ENCODE measurements around the gene TFRC.
"Not testable (repeated sequence)": the region's sequence is repeated elsewhere in the genome, so short reads cannot be mapped to it uniquely, and the experiment has no call there.

The TFRC gene

GRCh38 chr3:196080101-196080846 is 1.6 kb downstream of the TFRC start:
- Histone ChIP-seq H3K4me1 (ENCODE audit: control insufficient read depth in 1 of 2, insufficient read depth in 2 of 2, low read length in 2 of 2) (peaks cover 0 to 20% of the 10 kb centered on the region in 2 donors), H3K4me3 (ENCODE audit: low read depth in 1 of 2, low read length in 2 of 2) (peak overlapping the region; percentile 84 to 98), H3K27ac (ENCODE audit: low read length) (peak overlapping the region; percentile 89)
- not testable (repeated sequence) for H3K9me3 ChIP-seq (ENCODE audit: control insufficient read depth in 1 of 2, low read length in 2 of 2); H3K36me3 ChIP-seq (ENCODE audit: control insufficient read depth in 1 of 2, insufficient read depth in 2 of 2, low read length in 2 of 2); H3K27me3 ChIP-seq (ENCODE audit: low read depth, low read length)

- peaks cover 0 to 20% of the 10 kb centered on the region in 2 donors for H3K4me1 ChIP-seq (ENCODE audit: control insufficient read depth in 1 of 2, insufficient read depth in 2 of 2, low read length in 2 of 2)
- H3K4me3 ChIP-seq (ENCODE audit: low read depth in 1 of 2, low read length in 2 of 2) = peak overlapping the region in 1 of 2 donors; percentile 52
- H3K27me3 ChIP-seq (ENCODE audit: low read depth, low read length) = no peaks in the 10 kb centered on the region
- H3K36me3 ChIP-seq (ENCODE audit: control insufficient read depth in 1 of 2, insufficient read depth in 2 of 2, low read length in 2 of 2) = peaks cover 9 to 11% of the 10 kb centered on the region in 2 donors
- H3K27ac ChIP-seq (ENCODE audit: low read length) = peak overlapping the region; percentile 33
- no peaks in the 10 kb centered on the region for H3K9me3 ChIP-seq (ENCODE audit: control insufficient read depth in 1 of 2, low read length in 2 of 2)
Measured at GRCh38 chr3:196079682-196080081, 2.2 kb downstream of the TFRC start.

GRCh38 chr3:196075013-196075412 is 6.9 kb downstream of the TFRC start:
- Histone ChIP-seq H3K27ac (ENCODE audit: low read length) (no peak overlapping the region), H3K36me3 (ENCODE audit: control insufficient read depth in 1 of 2, insufficient read depth in 2 of 2, low read length in 2 of 2) (peaks cover 37 to 41% of the 10 kb centered on the region in 2 donors)

GRCh38 chr3:196073255-196073753 is 8.6 kb downstream of the TFRC start:
- H3K36me3 ChIP-seq (ENCODE audit: control insufficient read depth in 1 of 2, insufficient read depth in 2 of 2, low read length in 2 of 2) = peaks cover 48 to 57% of the 10 kb centered on the region in 2 donors

More at GRCh38 chr3:196075013-196075412, 6.9 kb downstream of the TFRC start:
- H3K4me1 ChIP-seq (ENCODE audit: control insufficient read depth in 1 of 2, insufficient read depth in 2 of 2, low read length in 2 of 2) = peaks cover 0 to 5% of the 10 kb centered on the region in 2 donors
- H3K4me3 ChIP-seq (ENCODE audit: low read depth in 1 of 2, low read length in 2 of 2) = no peak overlapping the region
- no peaks in the 10 kb centered on the region for H3K27me3 ChIP-seq (ENCODE audit: low read depth, low read length)
- H3K9me3 ChIP-seq (ENCODE audit: control insufficient read depth in 1 of 2, low read length in 2 of 2) = no peaks in the 10 kb centered on the region

GRCh38 chr3:196072313-196072712 is 9.6 kb downstream of the TFRC start:
- Histone ChIP-seq H3K9me3 (ENCODE audit: control insufficient read depth in 1 of 2, low read length in 2 of 2) (no peaks in the 10 kb centered on the region), H3K4me3 (ENCODE audit: low read depth in 1 of 2, low read length in 2 of 2) (no peak overlapping the region), H3K4me1 (ENCODE audit: control insufficient read depth in 1 of 2, insufficient read depth in 2 of 2, low read length in 2 of 2) (no peaks in the 10 kb centered on the region), H3K36me3 (ENCODE audit: control insufficient read depth in 1 of 2, insufficient read depth in 2 of 2, low read length in 2 of 2) (peaks cover 58 to 67% of the 10 kb centered on the region in 2 donors), H3K27ac (ENCODE audit: low read length) (no peak overlapping the region), H3K27me3 (ENCODE audit: low read depth, low read length) (no peaks in the 10 kb centered on the region)

More at GRCh38 chr3:196073255-196073753, 8.6 kb downstream of the TFRC start:
- Histone ChIP-seq H3K27ac (ENCODE audit: low read length) (no peak overlapping the region), H3K4me3 (ENCODE audit: low read depth in 1 of 2, low read length in 2 of 2) (no peak overlapping the region), H3K27me3 (ENCODE audit: low read depth, low read length) (no peaks in the 10 kb centered on the region), H3K4me1 (ENCODE audit: control insufficient read depth in 1 of 2, insufficient read depth in 2 of 2, low read length in 2 of 2) (no peaks in the 10 kb centered on the region), H3K9me3 (ENCODE audit: control insufficient read depth in 1 of 2, low read length in 2 of 2) (no peaks in the 10 kb centered on the region)

GRCh38 chr3:196068812-196069211 is 13.1 kb downstream of the TFRC start:
- not testable (repeated sequence) for H3K27ac ChIP-seq (ENCODE audit: low read length); H3K4me1 ChIP-seq (ENCODE audit: control insufficient read depth in 1 of 2, insufficient read depth in 2 of 2, low read length in 2 of 2); H3K27me3 ChIP-seq (ENCODE audit: low read depth, low read length); H3K9me3 ChIP-seq (ENCODE audit: control insufficient read depth in 1 of 2, low read length in 2 of 2); H3K4me3 ChIP-seq (ENCODE audit: low read depth in 1 of 2, low read length in 2 of 2)
- H3K36me3 ChIP-seq (ENCODE audit: control insufficient read depth in 1 of 2, insufficient read depth in 2 of 2, low read length in 2 of 2) = peaks cover 70 to 88% of the 10 kb centered on the region in 2 donors

- Histone ChIP-seq H3K27ac (ENCODE audit: low read length) (no peak overlapping the region), H3K4me3 (ENCODE audit: low read depth in 1 of 2, low read length in 2 of 2) (no peak overlapping the region), H3K36me3 (ENCODE audit: control insufficient read depth in 1 of 2, insufficient read depth in 2 of 2, low read length in 2 of 2) (peaks cover 73 to 86% of the 10 kb centered on the region in 2 donors), H3K4me1 (ENCODE audit: control insufficient read depth in 1 of 2, insufficient read depth in 2 of 2, low read length in 2 of 2) (no peaks in the 10 kb centered on the region), H3K9me3 (ENCODE audit: control insufficient read depth in 1 of 2, low read length in 2 of 2) (no peaks in the 10 kb centered on the region), H3K27me3 (ENCODE audit: low read depth, low read length) (no peaks in the 10 kb centered on the region)
Measured at GRCh38 chr3:196067439-196067838, 14.5 kb downstream of the TFRC start.

GRCh38 chr3:196063971-196064370 is 17.9 kb downstream of the TFRC start:
- H3K4me3 ChIP-seq (ENCODE audit: low read depth in 1 of 2, low read length in 2 of 2) = no peak overlapping the region
- peaks cover 57 to 84% of the 10 kb centered on the region in 2 donors for H3K36me3 ChIP-seq (ENCODE audit: control insufficient read depth in 1 of 2, insufficient read depth in 2 of 2, low read length in 2 of 2)
- no peaks in the 10 kb centered on the region for H3K9me3 ChIP-seq (ENCODE audit: control insufficient read depth in 1 of 2, low read length in 2 of 2)
- no peaks in the 10 kb centered on the region for H3K27me3 ChIP-seq (ENCODE audit: low read depth, low read length)
- no peak overlapping the region for H3K27ac ChIP-seq (ENCODE audit: low read length)
- H3K4me1 ChIP-seq (ENCODE audit: control insufficient read depth in 1 of 2, insufficient read depth in 2 of 2, low read length in 2 of 2) = no peaks in the 10 kb centered on the region

- H3K27me3 ChIP-seq (ENCODE audit: low read depth, low read length) = no peaks in the 10 kb centered on the region
- peaks cover 57 to 82% of the 10 kb centered on the region in 2 donors for H3K36me3 ChIP-seq (ENCODE audit: control insufficient read depth in 1 of 2, insufficient read depth in 2 of 2, low read length in 2 of 2)
- no peak overlapping the region for H3K4me3 ChIP-seq (ENCODE audit: low read depth in 1 of 2, low read length in 2 of 2)
- no peaks in the 10 kb centered on the region for H3K9me3 ChIP-seq (ENCODE audit: control insufficient read depth in 1 of 2, low read length in 2 of 2)
- H3K27ac ChIP-seq (ENCODE audit: low read length) = no peak overlapping the region
- no peaks in the 10 kb centered on the region for H3K4me1 ChIP-seq (ENCODE audit: control insufficient read depth in 1 of 2, insufficient read depth in 2 of 2, low read length in 2 of 2)
Measured at GRCh38 chr3:196063456-196063855, 18.4 kb downstream of the TFRC start.

GRCh38 chr3:196063049-196063448 is 18.8 kb downstream of the TFRC start:
- Histone ChIP-seq H3K9me3 (ENCODE audit: control insufficient read depth in 1 of 2, low read length in 2 of 2) (no peaks in the 10 kb centered on the region), H3K27me3 (ENCODE audit: low read depth, low read length) (no peaks in the 10 kb centered on the region), H3K27ac (ENCODE audit: low read length) (no peak overlapping the region), H3K36me3 (ENCODE audit: control insufficient read depth in 1 of 2, insufficient read depth in 2 of 2, low read length in 2 of 2) (peaks cover 59 to 82% of the 10 kb centered on the region in 2 donors), H3K4me3 (ENCODE audit: low read depth in 1 of 2, low read length in 2 of 2) (no peak overlapping the region), H3K4me1 (ENCODE audit: control insufficient read depth in 1 of 2, insufficient read depth in 2 of 2, low read length in 2 of 2) (no peaks in the 10 kb centered on the region)

- H3K9me3 ChIP-seq (ENCODE audit: control insufficient read depth in 1 of 2, low read length in 2 of 2) = no peaks in the 10 kb centered on the region
- no peak overlapping the region for H3K4me3 ChIP-seq (ENCODE audit: low read depth in 1 of 2, low read length in 2 of 2)
- H3K27me3 ChIP-seq (ENCODE audit: low read depth, low read length) = no peaks in the 10 kb centered on the region
- no peaks in the 10 kb centered on the region for H3K4me1 ChIP-seq (ENCODE audit: control insufficient read depth in 1 of 2, insufficient read depth in 2 of 2, low read length in 2 of 2)
- H3K27ac ChIP-seq (ENCODE audit: low read length) = no peak overlapping the region
- H3K36me3 ChIP-seq (ENCODE audit: control insufficient read depth in 1 of 2, insufficient read depth in 2 of 2, low read length in 2 of 2) = peaks cover 54 to 83% of the 10 kb centered on the region in 2 donors
Measured at GRCh38 chr3:196060834-196061233, 21.1 kb downstream of the TFRC start.

Measured in muscle layer of duodenum (tissue), 2 donors.